GM20000 (cell line): ENCODE results near the gene TIMELESS.
"Not testable (repeated sequence)": the region's sequence is repeated elsewhere in the genome, so short reads cannot be mapped to it uniquely, and the experiment has no call there.

Experiments
- DNase-seq: peaks from one replicate; pipeline ENCODE4 v3.0.0; 2012; ENCODE audit warnings: low spot score
- TF ChIP-seq, protein P1 (sequence below): IDR thresholded peaks from 2 replicates; pipeline ENCODE4 v1.5.1; 2012; ENCODE audit warnings: mild to moderate bottlenecking, control low read depth; ENCODE audit errors: extremely low read depth, missing control alignments

The TIMELESS gene

DNA sequence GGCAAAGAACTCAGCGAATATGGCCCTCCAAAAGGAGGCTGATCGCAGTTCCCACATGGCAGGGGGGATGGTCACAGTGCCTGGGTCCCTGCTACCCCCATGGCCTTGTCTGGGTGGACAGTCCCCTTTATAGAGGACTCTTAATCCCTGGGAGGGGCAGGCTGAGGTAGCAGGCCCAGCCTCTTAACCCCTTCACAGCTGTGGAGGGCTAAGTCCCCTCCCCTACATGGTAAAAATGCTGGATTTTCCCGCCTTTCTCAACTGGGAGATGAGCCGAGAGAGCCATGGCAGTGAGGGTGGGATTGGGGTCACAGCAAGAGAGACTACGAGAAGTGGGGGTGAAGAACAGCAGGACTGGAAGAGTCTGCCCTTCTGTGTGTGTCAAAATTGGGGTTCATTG is 5.3 kb upstream of the TIMELESS start, which contains the start of gene MIP:
Gene MIP, minus strand, starts transcription at position 101 of the 400 bp plus-strand sequence. Its CDS starts 44 bp downstream, at position 57.
- TF ChIP-seq, protein P1, sequence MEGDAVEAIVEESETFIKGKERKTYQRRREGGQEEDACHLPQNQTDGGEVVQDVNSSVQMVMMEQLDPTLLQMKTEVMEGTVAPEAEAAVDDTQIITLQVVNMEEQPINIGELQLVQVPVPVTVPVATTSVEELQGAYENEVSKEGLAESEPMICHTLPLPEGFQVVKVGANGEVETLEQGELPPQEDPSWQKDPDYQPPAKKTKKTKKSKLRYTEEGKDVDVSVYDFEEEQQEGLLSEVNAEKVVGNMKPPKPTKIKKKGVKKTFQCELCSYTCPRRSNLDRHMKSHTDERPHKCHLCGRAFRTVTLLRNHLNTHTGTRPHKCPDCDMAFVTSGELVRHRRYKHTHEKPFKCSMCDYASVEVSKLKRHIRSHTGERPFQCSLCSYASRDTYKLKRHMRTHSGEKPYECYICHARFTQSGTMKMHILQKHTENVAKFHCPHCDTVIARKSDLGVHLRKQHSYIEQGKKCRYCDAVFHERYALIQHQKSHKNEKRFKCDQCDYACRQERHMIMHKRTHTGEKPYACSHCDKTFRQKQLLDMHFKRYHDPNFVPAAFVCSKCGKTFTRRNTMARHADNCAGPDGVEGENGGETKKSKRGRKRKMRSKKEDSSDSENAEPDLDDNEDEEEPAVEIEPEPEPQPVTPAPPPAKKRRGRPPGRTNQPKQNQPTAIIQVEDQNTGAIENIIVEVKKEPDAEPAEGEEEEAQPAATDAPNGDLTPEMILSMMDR: no peak
- DNase-seq: no peak

DNA sequence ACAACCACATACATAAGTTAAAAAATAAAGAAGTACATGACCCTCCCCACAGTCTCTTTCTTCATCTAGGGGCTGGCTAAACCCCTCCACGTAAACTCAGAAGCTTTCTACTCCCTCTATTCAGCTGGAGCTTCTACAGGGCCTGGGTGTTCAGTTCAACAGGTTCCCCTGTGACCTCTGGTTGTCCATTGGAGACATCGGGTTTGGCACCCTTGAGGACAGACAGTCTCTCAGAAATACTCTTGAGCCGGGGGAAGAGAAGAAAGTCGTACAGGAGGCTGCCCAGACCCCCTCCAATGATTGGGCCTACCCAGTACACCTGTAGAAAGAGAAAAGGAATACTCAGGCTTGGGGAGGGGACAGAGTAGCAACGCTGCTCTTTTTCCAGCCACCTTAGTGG is 1.9 kb upstream of the TIMELESS start:
- TF ChIP-seq, protein P1: no peak
- no peak for DNase-seq

DNA sequence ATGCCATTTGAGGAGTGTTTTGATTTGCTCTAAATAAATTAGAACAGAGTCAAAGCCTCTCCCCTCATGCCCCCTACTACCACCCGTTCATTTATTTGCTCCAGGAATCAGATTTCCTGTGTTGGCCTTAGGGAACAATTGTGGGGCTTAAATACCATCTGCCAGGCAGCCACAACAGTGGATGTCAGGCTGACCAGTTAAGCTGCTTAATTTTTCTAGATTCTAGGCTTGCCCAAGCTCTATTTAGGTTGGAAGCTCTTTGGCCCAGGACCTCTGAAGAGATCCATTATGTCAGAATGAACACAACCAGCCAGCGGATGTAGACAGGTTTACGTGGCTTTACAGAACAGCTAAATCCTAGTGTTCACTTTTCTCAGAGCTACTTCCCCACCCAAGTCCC is 1.0 kb upstream of the TIMELESS start:
- no peak for DNase-seq

DNA sequence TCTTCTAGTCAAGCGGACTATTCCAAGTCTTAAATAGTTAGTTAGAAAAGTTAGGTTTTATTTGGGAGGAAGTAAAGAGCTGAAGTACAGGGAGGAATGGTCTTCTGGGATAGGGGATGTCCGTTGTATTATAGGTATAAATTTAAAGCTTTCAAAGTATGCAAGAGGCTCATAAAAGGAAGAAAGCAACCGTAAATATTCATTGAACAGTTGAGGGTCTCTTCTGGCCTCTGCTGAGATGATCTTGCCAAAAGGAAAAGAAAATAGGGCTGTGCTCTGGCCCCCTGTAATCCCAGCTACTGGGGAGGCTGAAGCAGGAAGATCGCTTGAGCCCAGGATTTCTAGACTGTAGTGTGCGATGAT is 377 bp upstream of the TIMELESS start:
- TF ChIP-seq, protein P1: no peak
- DNase-seq: no peak

More for the DNA sequence above, 1.0 kb upstream of the TIMELESS start:
- TF ChIP-seq, protein P1: no peak

DNA sequence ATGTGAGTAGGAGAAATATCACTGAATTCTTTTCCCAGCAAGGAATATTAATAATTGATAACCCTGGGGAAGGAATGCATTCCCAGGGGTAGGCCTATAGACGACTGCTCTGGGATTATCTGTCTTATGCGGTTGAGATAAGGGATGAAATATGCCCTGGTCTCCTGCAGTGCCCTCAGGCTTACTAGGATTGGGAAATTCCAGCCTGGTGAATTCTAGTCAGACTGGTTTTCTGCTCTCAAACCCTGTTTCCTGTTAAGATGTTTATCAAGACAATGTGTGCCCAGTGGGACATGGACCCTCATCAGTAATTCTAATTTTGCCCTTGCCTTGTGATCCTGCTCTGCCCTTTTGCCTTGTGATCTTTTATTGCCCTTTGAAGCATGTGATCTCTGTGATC is 6.0 kb downstream of the TIMELESS start:
- DNase-seq: not testable (repeated sequence)

DNA sequence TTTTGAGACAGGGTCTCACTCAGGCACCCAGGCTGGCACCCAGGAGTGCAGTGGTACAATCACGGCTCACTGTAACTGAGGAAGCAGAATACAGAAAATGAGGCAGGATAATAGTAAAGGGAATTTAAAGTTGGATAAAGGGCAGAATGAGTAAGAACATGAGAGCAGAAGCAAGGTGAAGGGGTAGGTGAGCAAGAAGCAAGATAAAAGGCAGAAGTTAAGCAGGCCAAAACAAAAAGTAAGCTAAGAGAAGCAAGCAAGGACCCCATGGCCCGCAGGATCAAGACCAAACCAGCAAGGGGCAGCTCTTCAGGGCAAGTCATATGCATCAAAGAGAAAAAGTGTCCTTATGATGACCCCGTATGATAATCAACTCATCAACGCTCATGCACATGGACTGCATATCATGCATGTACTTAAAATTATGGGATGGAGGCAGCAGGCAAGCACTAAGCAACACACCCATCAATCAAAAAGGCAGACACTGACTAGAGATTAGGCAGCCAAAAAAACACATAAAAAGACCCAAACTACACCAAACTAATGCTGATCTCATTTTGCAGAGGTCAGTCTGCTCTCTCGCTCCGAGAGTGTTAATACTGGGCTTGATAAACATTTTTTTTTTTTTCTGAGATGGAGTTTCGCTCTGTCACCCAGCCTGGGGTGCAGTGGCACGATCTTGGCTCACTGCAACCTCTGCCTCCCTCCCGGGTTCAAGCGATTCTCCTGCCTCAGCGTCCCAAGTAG is 11.6 kb downstream of the TIMELESS start:
- no peak for DNase-seq
- TF ChIP-seq, protein P1: no peak

GRCh38 chr12:56434828-56435227 is 14.4 kb downstream of the TIMELESS start:
- no peak for DNase-seq
- TF ChIP-seq, protein P1: no peak

DNA sequence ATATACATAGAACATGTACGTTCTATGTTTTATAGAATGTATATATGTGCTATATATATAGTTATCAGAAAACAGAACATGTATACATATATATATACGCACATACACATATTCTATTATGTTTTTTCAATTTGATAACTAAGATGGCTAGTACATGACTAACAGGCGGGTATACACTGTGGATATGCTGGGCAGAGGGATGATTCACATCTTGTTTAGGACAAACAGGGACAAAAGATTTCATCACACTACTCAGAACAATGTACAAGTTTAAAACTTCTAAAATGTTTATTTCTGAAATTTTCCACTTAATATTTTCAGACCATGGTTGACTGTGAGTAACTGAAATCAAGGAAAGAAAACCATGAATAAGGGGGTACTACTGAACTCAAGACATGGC is 17.4 kb downstream of the TIMELESS start:
- TF ChIP-seq, protein P1: no peak
- DNase-seq: no peak
